Fibroblast of peridontal ligament (primary cell): ENCODE measurements around the gene PIK3R1.

ENCODE experiments used
- DNase-seq: peaks from one replicate; pipeline ENCODE4 v3.0.0-alpha.2; 2010; ENCODE audit errors: extremely low read depth

The PIK3R1 gene

DNA sequence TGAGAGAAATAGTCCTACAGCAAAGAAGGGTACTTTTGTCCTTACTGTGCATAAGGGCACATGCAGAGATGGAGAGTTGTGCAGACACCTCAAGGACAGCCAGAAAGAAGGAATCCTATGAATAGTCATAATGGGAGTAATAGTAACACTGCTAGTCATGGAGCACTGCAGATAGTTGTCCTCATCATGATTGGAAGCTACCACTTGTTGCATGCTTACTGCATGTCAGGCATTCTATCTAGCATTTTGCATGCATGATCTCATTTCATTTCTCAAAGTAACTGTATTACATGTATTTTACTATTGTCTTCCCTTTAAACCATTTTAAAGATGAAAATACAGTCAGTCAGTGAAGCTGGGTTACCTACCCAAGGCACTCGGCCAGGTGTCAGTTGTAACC is 81.3 kb downstream of the PIK3R1 start:
- DNase-seq, result no peak

DNA sequence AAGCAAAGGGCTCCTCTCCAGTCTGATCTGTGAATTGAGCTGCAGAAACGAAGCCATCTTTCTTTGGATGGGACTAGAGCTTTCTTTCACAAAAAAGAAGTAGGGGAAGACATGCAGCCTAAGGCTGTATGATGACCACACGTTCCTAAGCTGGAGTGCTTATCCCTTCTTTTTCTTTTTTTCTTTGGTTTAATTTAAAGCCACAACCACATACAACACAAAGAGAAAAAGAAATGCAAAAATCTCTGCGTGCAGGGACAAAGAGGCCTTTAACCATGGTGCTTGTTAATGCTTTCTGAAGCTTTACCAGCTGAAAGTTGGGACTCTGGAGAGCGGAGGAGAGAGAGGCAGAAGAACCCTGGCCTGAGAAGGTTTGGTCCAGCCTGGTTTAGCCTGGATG is 82.1 kb downstream of the PIK3R1 start:
- DNase-seq, result no peak

DNA sequence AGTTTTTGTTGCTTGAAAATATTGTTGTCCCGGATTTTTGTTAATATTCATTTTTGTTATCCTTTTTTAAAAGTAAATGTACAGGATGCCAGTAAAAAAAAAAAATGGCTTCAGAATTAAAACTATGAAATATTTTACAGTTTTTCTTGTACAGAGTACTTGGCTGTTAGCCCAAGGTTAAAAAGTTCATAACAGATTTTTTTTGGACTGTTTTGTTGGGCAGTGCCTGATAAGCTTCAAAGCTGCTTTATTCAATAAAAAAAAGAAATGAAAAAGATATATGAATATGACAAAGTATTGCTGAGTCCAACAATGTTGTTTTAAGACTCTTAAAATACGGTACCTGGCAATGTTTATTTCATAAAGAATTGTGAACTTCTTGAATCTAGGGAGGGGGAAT is 82.9 kb downstream of the PIK3R1 start:
- no peak for DNase-seq

DNA sequence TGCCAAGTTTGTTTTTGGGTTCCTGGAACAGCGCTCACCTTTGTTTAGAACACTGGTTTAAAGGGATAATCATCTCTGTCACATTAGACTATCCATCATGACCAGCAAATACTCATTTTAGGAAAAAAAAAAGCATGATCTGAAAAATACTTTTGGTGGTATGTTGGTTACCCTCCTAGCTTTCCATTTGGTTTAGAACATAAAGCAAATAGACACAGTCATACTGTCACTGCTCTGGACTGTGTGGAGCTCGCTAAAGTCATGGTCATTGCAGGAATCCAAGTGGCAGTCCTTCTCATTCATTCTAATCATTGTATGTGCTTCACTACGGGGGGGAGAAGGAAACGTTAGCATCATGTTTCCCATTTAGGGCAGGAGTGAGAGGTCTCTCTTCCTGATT is 83.5 kb downstream of the PIK3R1 start:
- DNase-seq, result no peak

DNA sequence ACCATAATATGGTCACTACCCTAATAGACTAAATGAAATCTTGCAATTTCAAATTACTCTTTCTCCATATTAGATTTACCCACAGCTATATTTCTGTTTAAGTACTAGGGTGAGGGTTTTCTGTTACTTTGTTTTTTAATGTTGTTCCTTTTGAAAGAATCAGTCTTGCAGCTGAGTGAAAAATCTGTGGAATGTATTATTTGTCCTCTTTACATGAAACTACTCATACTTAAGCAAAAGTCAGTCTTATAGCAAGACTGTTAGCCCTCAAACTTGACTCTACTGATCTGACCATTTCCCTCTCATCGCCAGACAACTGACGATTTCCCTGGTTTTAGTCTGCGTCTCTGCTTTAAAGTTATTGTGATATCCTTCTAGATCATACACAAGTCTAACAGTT is 84.0 kb downstream of the PIK3R1 start:
- DNase-seq, result peak; percentile 16

DNA sequence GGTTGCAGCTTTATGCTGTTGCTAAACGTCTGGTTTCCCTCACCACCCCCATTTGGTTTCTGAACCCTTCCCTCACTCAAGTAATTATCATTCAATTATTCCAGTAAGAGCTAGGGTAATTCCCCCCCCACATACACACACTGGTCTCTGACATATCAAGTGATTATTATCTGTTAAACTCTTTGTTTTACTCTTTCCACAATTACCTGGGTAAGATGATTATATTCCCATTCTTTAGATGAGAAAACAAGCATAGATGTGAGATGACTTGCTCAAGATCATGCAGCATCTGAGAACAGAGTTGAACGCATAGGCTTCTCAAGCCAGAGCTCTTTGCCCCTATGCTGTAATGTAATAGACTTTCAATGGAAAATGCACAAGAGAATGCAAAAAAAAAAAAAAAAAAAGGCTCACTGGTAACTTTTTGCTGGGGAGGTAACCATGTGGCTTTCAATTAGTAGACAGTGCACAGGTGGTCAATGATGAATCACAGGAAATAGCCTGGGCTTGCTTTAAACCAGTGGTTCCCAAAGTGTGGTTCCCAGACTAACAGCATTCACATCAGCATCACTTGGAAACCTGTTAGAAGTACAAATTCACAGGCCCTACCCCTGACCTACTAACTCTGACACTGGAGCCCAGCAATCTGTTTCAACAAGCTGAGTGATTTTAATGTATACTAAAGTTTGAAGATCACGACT is 87.6 kb downstream of the PIK3R1 start:
- no peak for DNase-seq

DNA sequence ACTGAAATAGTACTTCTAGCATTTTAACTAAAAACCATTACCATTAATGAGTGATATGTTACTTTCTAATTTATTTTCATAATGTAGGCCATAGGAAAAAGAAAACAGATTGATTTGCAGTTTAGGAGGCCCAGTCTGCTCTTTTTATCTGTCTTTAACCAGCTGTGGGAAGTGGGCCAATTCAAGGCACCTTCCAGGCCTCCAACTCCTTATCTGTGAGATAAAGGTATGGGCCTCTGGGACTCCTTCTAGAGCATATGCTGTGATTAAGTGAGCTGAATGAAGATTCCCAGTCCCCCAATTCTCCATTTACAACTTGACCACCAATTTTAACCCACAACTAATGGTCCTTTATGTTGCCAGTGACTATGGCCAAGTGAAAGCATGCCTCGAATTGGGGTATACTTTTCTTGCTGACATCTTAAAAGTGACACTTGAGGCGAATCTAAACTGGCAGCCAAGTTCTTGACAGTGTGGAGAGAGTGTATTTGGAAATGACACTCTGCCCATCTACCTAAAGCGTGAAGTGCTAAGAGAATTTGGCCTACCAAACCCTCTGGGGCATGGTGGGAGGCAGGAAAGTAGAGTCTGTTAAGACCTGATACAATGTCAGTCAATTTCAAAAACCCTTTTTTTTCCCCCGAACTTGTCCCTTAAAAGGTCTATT is 88.3 kb downstream of the PIK3R1 start:
- DNase-seq, result no peak

DNA sequence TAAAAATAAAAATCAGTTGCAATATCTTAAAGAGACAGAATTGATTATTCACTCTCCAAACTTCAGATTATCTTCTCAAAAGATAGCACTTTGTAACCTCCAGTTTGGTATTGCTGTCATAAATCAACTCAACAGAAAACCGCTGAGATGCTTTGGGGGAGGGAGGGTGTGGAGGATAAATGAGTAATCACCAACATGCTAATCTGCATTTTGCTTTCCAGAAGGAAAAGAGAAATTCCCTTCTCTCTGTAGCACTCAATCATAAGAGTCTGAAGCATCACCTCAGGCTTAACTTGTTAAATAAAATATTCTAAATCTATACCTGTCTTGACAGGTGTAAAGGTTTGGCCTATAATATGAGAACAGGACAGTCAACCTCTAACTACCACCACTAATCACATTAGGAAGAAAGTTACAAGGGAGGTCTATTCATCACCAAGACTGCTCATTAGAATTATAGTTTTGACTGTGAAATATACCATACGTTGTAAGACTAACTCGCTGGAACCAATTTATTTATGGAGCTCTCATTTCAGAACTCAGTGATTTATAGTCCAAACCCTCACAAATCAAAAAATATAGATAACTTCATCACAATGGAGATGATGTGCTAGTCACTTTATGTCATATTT is 89.0 kb downstream of the PIK3R1 start:
- DNase-seq, result no peak

DNA sequence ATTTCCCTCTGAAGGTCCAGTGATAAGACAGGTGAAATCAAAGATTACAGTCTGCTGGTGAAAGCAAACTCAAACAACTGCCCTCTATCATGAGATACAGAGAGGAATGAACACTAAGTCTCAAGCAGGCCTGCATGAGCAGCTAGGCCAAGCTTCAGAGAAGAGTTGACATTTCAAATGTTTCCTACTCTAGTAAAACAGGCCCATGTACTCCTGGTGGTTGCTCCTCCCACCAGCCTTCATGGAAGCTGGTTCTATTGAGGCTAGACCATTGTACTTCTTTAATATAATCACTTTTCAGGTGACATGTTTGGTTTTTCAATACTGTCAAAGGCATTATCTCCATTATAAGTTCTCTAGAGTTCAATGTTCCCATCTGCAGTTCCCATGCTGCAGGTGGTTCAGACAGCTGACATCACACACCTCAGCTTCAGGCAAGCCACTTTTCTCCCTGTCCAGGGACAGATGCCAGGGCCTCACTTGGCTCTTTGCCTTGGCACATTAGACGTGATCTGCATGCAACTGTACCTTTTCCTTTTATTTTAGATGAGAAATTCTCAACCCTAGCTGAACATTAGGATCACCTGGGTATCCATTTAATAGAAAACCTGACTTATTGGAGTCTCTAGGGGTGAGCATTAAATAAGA is 89.8 kb downstream of the PIK3R1 start:
- DNase-seq, result no peak

DNA sequence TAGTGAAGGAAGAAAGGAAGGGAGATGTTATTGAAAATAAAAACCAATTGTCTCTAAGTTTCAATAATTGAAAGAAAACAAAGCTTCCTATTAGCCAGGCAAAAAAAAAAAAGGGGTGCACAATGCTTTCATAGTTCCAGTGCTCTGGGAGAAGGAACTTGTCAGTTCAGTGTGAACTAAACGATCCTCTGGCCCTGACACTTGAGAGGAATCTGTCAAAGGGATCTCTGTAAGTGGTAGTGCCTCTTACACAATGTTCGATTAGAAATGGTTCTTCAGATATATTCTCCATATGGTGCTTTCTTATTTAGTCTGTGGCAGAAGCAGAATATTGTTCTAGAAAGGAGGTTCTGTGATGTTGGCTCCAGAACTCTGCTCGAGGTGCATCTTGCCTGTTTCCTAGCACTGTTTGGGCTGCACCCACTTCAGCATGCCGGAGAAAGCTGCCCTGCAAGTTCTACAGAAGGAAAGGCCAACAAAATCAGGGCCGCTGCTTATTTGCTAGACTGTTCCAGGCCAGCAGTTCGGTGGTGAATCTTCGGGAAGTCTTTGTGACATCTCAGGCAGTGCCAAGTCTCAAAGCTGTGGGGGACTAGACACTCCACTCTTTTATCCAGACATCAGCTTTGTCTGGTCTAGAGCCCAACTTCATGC is 90.9 kb downstream of the PIK3R1 start:
- no peak for DNase-seq

DNA sequence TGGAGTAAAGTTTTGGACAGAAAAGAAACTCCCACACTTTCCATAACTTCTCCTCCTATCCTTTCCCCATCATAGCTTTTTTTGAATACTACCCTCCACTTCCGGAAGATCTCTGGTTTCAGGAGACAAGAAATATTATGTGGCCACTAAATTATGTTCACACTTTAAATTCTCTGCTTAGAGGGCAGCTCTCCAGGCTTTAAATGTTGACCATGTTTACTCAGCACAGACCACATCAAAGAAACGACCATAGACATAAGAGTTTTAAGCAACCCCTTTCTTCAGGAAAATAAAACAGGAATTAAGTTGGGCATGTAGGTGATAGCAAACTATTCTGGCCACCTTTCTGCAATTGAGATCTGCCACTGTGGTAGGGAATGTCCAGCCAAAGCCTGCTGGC is 97.8 kb downstream of the PIK3R1 start:
- no peak for DNase-seq

DNA sequence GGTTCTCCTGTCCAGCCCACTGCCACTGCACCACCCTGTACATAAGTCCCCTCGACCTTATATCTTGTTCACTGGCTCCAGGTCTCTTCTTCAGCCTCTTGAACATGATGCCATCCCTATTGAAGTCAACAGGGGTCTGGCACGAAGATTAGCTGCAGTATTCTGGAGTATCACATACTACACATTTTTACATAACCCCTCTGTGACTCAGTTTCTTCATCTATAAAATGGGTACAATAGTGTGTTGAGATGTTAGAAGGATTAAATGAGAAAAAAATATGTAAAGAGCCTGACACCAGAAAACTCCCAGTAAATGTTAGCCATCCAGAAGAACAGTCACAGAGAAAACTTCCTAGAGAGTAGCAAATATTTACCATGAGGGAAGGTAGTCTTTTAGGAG is 98.9 kb downstream of the PIK3R1 start:
- DNase-seq, result no peak

DNA sequence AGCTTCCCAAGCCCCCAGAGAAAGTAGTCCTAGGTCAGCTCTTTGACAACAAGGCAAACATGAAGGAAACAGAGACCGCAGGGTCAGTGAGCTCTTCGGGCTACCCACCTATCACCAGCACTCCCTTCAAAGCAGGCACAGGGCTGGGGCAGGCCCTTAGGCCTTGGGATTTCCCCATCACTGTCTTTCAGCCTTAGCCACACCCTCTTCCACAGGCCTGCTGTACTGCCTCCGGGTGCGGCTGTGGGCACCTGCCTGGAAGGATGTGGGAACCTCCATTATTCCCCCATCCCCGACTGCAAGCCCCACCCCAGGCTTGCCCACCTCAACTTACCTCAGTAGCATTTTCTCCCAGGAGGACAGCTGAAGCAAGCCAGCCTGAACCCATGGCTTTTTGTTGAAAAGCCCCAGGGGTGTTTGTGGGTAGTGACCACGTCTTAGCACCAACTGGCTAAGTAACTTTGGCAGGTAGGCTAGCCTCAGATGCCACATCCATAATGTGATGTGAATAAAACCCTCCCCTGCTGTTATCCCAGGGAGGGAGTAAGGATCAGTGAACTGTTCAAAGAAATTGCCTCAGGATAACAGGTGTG is 100.2 kb downstream of the PIK3R1 start:
- DNase-seq, result no peak

DNA sequence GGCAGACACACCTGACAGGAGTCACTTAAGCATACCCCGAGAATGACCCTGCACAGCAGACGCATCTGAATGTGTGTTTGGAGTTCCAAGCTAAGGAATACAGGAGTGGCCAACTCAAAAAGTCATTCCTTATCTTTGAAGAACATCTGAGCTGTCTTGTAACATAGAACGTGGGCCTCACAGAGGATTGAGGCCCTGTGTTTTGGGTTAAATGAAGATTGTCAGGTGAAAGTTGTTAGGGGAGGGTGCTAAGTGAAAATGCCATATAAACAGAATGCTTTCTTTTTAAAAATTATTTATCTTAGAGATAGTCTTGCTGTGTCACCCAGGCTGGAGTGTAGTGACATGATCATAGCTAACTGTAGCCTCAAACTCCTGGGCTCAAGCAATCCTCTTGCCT is 100.9 kb downstream of the PIK3R1 start:
- DNase-seq, result no peak

DNA sequence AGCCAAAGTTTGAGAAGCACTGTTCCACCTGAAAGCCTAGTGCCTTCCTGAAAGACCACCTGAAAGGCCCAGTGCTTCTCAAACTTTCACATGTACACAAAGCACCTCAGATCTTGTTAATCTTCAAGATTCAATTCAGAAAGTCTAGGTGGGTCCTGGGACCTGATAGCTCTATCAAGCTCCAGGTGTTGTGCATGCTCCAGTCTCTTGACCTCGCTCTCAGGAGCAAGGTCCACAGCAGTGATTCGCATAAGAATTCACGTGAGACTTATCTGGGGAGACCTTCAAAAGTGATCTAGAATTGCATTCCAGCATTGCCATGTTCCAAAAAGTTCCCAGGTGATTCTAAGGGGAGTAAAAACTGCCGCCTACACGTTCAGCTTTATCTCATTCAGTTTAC is 102.1 kb downstream of the PIK3R1 start:
- no peak for DNase-seq

DNA sequence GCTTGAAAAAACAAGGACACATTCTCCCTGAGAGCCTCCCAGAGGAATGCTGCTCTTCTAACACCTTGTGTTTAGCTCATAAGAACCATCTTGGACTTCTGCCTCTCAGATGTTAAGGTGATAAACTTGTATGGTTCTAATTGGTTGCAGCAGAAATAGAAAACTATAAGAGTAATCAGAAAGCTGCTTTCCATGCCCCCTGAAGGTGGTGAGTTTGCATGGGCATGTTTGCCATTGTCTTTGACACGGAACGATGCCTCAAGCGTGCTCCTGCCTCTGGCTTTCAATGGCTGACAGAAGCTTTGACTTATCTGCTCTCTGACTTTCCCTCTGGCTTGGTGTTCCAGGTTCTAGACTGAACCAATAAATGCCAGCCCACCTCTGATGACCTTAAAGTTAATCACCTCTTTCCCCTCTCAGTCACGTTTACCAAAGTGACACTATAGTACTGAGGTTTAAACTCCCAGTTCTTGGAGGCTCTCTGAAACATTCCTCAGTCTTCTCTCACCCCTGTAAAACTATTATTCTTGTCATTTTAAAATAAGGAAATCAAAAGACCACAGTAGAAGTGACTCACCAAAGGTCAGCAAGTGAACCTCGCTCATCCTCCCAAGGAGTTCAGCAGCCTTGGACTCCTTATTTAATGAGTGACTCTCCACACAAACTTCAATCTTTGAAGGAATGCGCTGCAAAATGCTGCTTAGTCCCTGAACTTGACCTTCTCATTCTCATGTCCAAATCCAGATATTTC is 103.6 kb downstream of the PIK3R1 start:
- DNase-seq, result peak; percentile 53

DNA sequence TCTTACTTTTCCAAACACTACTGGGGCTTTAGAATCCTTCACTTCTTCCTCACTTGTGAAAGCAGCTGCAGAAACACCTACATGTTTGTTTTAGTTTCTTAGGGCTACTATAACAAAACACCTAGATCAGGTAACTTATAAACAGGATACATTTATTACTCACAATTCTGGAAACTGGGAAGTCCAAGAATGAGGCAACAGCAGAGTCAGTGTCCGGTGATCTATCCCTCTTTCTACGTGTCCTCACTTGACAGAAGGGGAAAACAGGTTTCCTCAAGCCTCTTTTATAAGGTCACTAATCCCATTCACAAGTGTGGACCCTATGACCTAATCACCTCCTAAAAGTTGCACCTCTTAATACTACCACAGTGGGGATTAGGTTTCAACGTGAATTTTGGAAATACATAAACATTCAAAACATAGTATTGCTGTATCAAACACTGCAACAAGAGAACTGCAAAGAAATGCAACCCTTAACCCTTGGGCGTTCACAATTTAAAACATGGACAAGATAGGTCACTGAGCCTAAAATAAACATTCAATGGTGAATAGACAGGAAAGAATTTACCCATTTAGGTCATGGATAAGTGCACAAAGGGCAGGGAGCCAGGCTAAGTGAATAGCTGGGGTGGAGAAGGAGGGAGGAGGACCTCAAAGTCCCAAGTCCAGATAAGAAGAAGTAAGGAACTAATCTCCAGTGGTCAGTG is 104.3 kb downstream of the PIK3R1 start:
- DNase-seq, result peak; percentile 27

DNA sequence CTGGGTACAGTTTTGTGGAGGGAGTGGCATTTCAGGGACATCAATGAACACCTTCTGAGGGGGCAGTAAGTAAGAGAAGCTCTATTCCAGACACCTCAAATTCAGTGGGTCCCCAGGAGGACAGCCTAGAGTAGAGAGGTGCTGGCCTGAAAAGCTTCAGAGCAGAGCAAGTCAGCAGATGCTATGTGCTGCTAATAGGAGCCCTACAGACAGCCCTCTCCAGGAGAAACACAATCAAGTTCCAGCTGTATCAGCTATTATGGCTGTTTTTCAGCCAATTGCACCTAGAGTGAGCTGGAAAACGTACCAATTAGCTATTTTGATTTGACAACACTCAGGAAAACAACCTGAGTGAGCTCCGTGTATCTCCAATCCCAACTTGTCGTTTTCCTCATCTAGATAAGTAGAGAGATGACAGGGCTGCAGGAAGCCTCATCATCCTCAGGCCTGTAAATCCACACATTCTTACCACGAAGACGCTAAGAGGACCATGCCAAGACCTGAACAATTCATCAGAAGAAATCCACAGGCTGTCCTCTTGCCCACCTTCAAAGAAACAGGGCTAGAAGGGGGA is 104.9 kb downstream of the PIK3R1 start:
- DNase-seq, result no peak

DNA sequence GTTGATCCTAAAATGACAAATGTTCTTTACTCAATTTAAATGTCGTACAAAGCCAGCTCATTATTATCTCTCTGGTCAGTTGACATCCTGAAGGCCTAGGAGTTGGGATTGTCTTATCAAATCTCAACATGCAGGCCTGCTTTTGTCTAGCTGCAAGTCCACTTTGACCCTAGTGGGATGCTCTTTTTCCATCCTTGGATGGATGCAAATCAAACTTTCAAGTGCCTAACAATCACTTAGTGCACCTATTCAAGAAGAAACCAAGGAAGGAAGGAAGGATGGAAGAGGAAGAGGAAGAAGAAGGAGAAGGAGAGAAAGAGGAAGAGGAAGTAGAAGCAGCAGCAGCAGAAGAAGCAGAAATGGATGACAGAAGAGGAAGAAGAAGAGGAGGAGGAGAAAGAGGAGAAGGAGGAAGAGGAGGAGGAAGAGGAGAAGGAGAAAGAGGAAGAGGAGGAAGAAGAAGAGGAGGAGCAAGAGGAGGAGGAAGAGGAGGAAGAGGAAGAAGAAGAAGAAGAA is 109.6 kb downstream of the PIK3R1 start:
- DNase-seq, result no peak
